Activated T-cell treated with anti-CD3 and anti-CD28 coated beads, Interleukin-2, amount 50 U/mL, for 24 hours (primary cell): ENCODE results near the gene TRMT2A.

Source experiments
- DNase-seq: peaks from one replicate; pipeline ENCODE4 v3.0.0-alpha.2; 2020
- H3K27ac Mint-ChIP-seq: 2 replicates; pipeline ENCODE4 v1.8.0; 2020; ENCODE audit warnings: mild to moderate bottlenecking, mixed read lengths
- H3K27me3 Mint-ChIP-seq: 2 replicates; pipeline ENCODE4 v1.8.0; 2020; ENCODE audit warnings: mixed read lengths
- H3K36me3 Mint-ChIP-seq: 2 replicates; pipeline ENCODE4 v1.8.0; 2020; ENCODE audit warnings: low read depth, mixed read lengths
- H3K4me1 Mint-ChIP-seq: 2 replicates; pipeline ENCODE4 v1.8.0; 2020; ENCODE audit warnings: low read depth, mixed read lengths
- H3K4me3 Mint-ChIP-seq: 2 replicates; pipeline ENCODE4 v1.8.0; 2020; ENCODE audit warnings: mild to moderate bottlenecking, moderate library complexity, mixed read lengths
- H3K9me3 Mint-ChIP-seq: 2 replicates; pipeline ENCODE4 v1.8.0; 2020; ENCODE audit warnings: mixed read lengths

The TRMT2A gene

GRCh38 chr22:20131859-20132685 lies 15.0 kb upstream of the TRMT2A start:
- peak; percentile 60 for DNase-seq
- H3K36me3 Mint-ChIP-seq, result peaks cover 30% of the 10 kb centered on the region
- peak overlapping the region; percentile 87 for H3K27ac Mint-ChIP-seq

GRCh38 chr22:20131597-20131858 lies 14.5 kb upstream of the TRMT2A start, which contains the start of gene ZDHHC8:
TSS of gene ZDHHC8 (plus strand) at chr22:20131804. CDS start at chr22:20131948, 144 bp downstream.
- peak; percentile 70 for DNase-seq
- Mint-ChIP-seq H3K4me3 (peak within 1 kb of the TSS; percentile 79), H3K4me1 (peaks cover 57% of the 10 kb centered on the region), H3K9me3 (no peaks in the 10 kb centered on the region), H3K27ac (peak within 1 kb of the TSS; percentile 87), H3K27me3 (no peaks in the 10 kb centered on the region), H3K36me3 (peaks cover 35% of the 10 kb centered on the region)

More at GRCh38 chr22:20131859-20132685, 15.0 kb upstream of the TRMT2A start:
- Mint-ChIP-seq H3K9me3 (no peaks in the 10 kb centered on the region), H3K4me3 (peak overlapping the region; percentile 79), H3K27me3 (no peaks in the 10 kb centered on the region), H3K4me1 (peaks cover 61% of the 10 kb centered on the region)

- peak overlapping the region; percentile 55 for H3K27ac Mint-ChIP-seq
- peaks cover 39% of the 10 kb centered on the region for H3K36me3 Mint-ChIP-seq
- H3K4me3 Mint-ChIP-seq, result peak overlapping the region; percentile 51
- peak; percentile 88 for DNase-seq
- H3K27me3 Mint-ChIP-seq, result no peaks in the 10 kb centered on the region
- no peaks in the 10 kb centered on the region for H3K9me3 Mint-ChIP-seq
- H3K4me1 Mint-ChIP-seq, result peaks cover 55% of the 10 kb centered on the region
Measured at GRCh38 chr22:20130731-20131596, 13.9 kb upstream of the TRMT2A start.

- Mint-ChIP-seq H3K36me3 (peaks cover 45% of the 10 kb centered on the region), H3K4me3 (peak overlapping the region; percentile 51), H3K9me3 (no peaks in the 10 kb centered on the region), H3K4me1 (peaks cover 55% of the 10 kb centered on the region), H3K27ac (peak overlapping the region; percentile 67), H3K27me3 (no peaks in the 10 kb centered on the region)
- DNase-seq, result no peak
Measured at GRCh38 chr22:20130319-20130718, 13.3 kb upstream of the TRMT2A start.

GRCh38 chr22:20129747-20130014 lies 12.7 kb upstream of the TRMT2A start:
- no peaks in the 10 kb centered on the region for H3K27me3 Mint-ChIP-seq
- H3K4me3 Mint-ChIP-seq, result no peak overlapping the region
- no peaks in the 10 kb centered on the region for H3K9me3 Mint-ChIP-seq
- H3K36me3 Mint-ChIP-seq, result peaks cover 52% of the 10 kb centered on the region
- DNase-seq, result no peak
- H3K4me1 Mint-ChIP-seq, result peaks cover 52% of the 10 kb centered on the region
- H3K27ac Mint-ChIP-seq, result peak overlapping the region; percentile 70

GRCh38 chr22:20128902-20129746 lies 12.1 kb upstream of the TRMT2A start:
- Mint-ChIP-seq H3K9me3 (no peaks in the 10 kb centered on the region), H3K27ac (peak overlapping the region; percentile 70), H3K4me1 (peaks cover 47% of the 10 kb centered on the region), H3K36me3 (peaks cover 54% of the 10 kb centered on the region), H3K4me3 (no peak overlapping the region), H3K27me3 (no peaks in the 10 kb centered on the region)
- DNase-seq, result peak; percentile 73

GRCh38 chr22:20128619-20128901 lies 11.5 kb upstream of the TRMT2A start:
- DNase-seq, result no peak
- no peak overlapping the region for H3K4me3 Mint-ChIP-seq
- H3K36me3 Mint-ChIP-seq, result peaks cover 57% of the 10 kb centered on the region
- no peaks in the 10 kb centered on the region for H3K27me3 Mint-ChIP-seq
- peak overlapping the region; percentile 70 for H3K27ac Mint-ChIP-seq
- H3K4me1 Mint-ChIP-seq, result peaks cover 44% of the 10 kb centered on the region
- H3K9me3 Mint-ChIP-seq, result no peaks in the 10 kb centered on the region

GRCh38 chr22:20127869-20128618 lies 11.0 kb upstream of the TRMT2A start:
- no peaks in the 10 kb centered on the region for H3K27me3 Mint-ChIP-seq
- H3K4me3 Mint-ChIP-seq, result no peak overlapping the region
- H3K9me3 Mint-ChIP-seq, result no peaks in the 10 kb centered on the region
- peaks cover 39% of the 10 kb centered on the region for H3K4me1 Mint-ChIP-seq
- H3K27ac Mint-ChIP-seq, result peak overlapping the region; percentile 70
- DNase-seq, result no peak
- H3K36me3 Mint-ChIP-seq, result peaks cover 60% of the 10 kb centered on the region

GRCh38 chr22:20127318-20127868 lies 10.4 kb upstream of the TRMT2A start:
- peaks cover 58% of the 10 kb centered on the region for H3K36me3 Mint-ChIP-seq
- H3K27me3 Mint-ChIP-seq, result no peaks in the 10 kb centered on the region
- no peak for DNase-seq
- peaks cover 34% of the 10 kb centered on the region for H3K4me1 Mint-ChIP-seq
- H3K9me3 Mint-ChIP-seq, result no peaks in the 10 kb centered on the region
- H3K4me3 Mint-ChIP-seq, result no peak overlapping the region
- peak overlapping the region; percentile 70 for H3K27ac Mint-ChIP-seq

- Mint-ChIP-seq H3K9me3 (no peaks in the 10 kb centered on the region), H3K4me1 (peaks cover 43% of the 10 kb centered on the region), H3K27ac (peak overlapping the region; percentile 48), H3K4me3 (no peak overlapping the region), H3K27me3 (no peaks in the 10 kb centered on the region), H3K36me3 (peaks cover 67% of the 10 kb centered on the region)
- no peak for DNase-seq
Measured at GRCh38 chr22:20126284-20127029, 9.4 kb upstream of the TRMT2A start.

GRCh38 chr22:20125201-20126174 lies 8.5 kb upstream of the TRMT2A start:
- H3K4me3 Mint-ChIP-seq, result no peak overlapping the region
- H3K36me3 Mint-ChIP-seq, result peaks cover 76% of the 10 kb centered on the region
- H3K9me3 Mint-ChIP-seq, result no peaks in the 10 kb centered on the region
- no peaks in the 10 kb centered on the region for H3K27me3 Mint-ChIP-seq
- H3K4me1 Mint-ChIP-seq, result peaks cover 49% of the 10 kb centered on the region
- H3K27ac Mint-ChIP-seq, result peak overlapping the region; percentile 63
- no peak for DNase-seq

GRCh38 chr22:20124083-20124787 lies 7.2 kb upstream of the TRMT2A start:
- peak overlapping the region; percentile 81 for H3K27ac Mint-ChIP-seq
- H3K9me3 Mint-ChIP-seq, result no peaks in the 10 kb centered on the region
- H3K27me3 Mint-ChIP-seq, result no peaks in the 10 kb centered on the region
- no peak overlapping the region for H3K4me3 Mint-ChIP-seq
- H3K36me3 Mint-ChIP-seq, result peaks cover 89% of the 10 kb centered on the region
- DNase-seq, result no peak
- H3K4me1 Mint-ChIP-seq, result peaks cover 54% of the 10 kb centered on the region
